Vagina (tissue), 2 donors: ENCODE measurements around the gene SCFD1. TPM values are rescaled to one million over a fixed set of nuclear protein-coding genes. Genes with fewer than 3 reads are reported as not detected.

Experiments used
- DNase-seq, 2 donors: peaks; one replicate each; pipeline ENCODE4 v3.0.0-alpha.2; 2017; ENCODE audit errors: extremely low spot score in 2 of 2
- H3K27ac ChIP-seq: fragments of 200-600 bp; sonication (generic); one replicate; pipeline ENCODE4 v1.5.1; 2019
- H3K27me3 ChIP-seq: fragments of 200-600 bp; sonication (generic); one replicate; pipeline ENCODE4 v1.5.1; 2019
- H3K36me3 ChIP-seq, 2 donors: fragments of 200-600 bp; sonication (generic); one replicate each; pipeline ENCODE4 v1.5.1; 2017 to 2019
- H3K4me1 ChIP-seq: fragments of 200-600 bp; sonication (generic); one replicate; pipeline ENCODE4 v1.5.1; 2019
- H3K4me3 ChIP-seq, 2 donors: fragments of 200-600 bp; sonication (generic); 1 replicate in 1 of 2; 2 replicates in 1 of 2; pipeline ENCODE4 v1.5.1; 2016 to 2019
- H3K9me3 ChIP-seq: fragments of 200-600 bp; sonication (generic); one replicate; pipeline ENCODE4 v1.5.1; 2019
- CTCF ChIP-seq, 3 experiments: fragments of 450-650 bp in 2 of 3; fragments of 200-600 bp in 1 of 3; sonication (generic) in 1 of 3; IDR thresholded peaks; one replicate each; pipeline ENCODE4 v1.5.1; 2017 to 2019; ENCODE audit warnings: antibody characterized with exemption in 3 of 3, mild to moderate bottlenecking in 2 of 3, moderate library complexity in 2 of 3
- POLR2A ChIP-seq, 2 donors: fragments of 450-650 bp; IDR thresholded peaks; one replicate each; pipeline ENCODE4 v1.6.1; 2017; ENCODE audit warnings: antibody characterized with exemption in 2 of 2, mild to moderate bottlenecking in 2 of 2, moderate library complexity in 2 of 2
- POLR2AphosphoS5 ChIP-seq, 2 donors: sonication (generic); formaldehyde crosslinking; IDR thresholded peaks; one replicate each; pipeline ENCODE4 v1.9.0; 2017; ENCODE audit warnings: antibody characterized with exemption in 2 of 2, mild to moderate bottlenecking in 2 of 2, low read depth in 1 of 2; ENCODE audit not compliant: insufficient read depth in 1 of 2
- intact Hi-C: fragments of 100-400 bp; cut with DNase I; formaldehyde crosslinking; loops from one replicate; pipeline ENCODE4 v1.15.1; 2023
- total RNA-seq: library from RNA; depleted of rRNA; stranded (reverse); fragments of >200 nt; gene quantifications from one replicate; pipeline ENCODE4 v1.2.3, GENCODE V29; 2016

SCFD1 gene
- total RNA-seq, 1 donor from 2014 or later, result 40.8 TPM

- Histone ChIP-seq H3K27me3 (no peaks in the 10 kb centered on the region), H3K4me3 (no peak overlapping the region), H3K27ac (no peak overlapping the region), H3K9me3 (no peaks in the 10 kb centered on the region), H3K4me1 (peaks cover 9% of the 10 kb centered on the region), H3K36me3 (peaks cover 0 to 27% of the 10 kb centered on the region in 2 donors)
- no peak for DNase-seq
- TF ChIP-seq CTCF (IDR thresholded peaks at IDR 0.05), result no peak
- no peak for TF ChIP-seq POLR2AphosphoS5 (IDR thresholded peaks at IDR 0.05; ENCODE audit: insufficient read depth in 1 of 2, low read depth in 1 of 2)
- TF ChIP-seq POLR2A (IDR thresholded peaks at IDR 0.05), result no peak
- intact Hi-C loops, result no loop called here
Measured at GRCh38 chr14:30725763-30726162, 103.6 kb downstream of the SCFD1 start.

GRCh38 chr14:30728471-30728870, 106.4 kb downstream of the SCFD1 start:
- TF ChIP-seq POLR2A (IDR thresholded peaks at IDR 0.05), result no peak
- no peak for TF ChIP-seq POLR2AphosphoS5 (IDR thresholded peaks at IDR 0.05; ENCODE audit: insufficient read depth in 1 of 2, low read depth in 1 of 2)
- TF ChIP-seq CTCF (IDR thresholded peaks at IDR 0.05), result no peak
- H3K4me1 ChIP-seq, result peaks cover 9% of the 10 kb centered on the region
- no peaks in the 10 kb centered on the region for H3K9me3 ChIP-seq
- no peak overlapping the region for H3K27ac ChIP-seq
- H3K27me3 ChIP-seq, result no peaks in the 10 kb centered on the region
- no peak for DNase-seq
- intact Hi-C loops, result no loop called here
- no peak overlapping the region for H3K4me3 ChIP-seq
- H3K36me3 ChIP-seq, result peaks cover 0 to 19% of the 10 kb centered on the region in 2 donors

- Histone ChIP-seq H3K27ac (no peak overlapping the region), H3K4me1 (no peaks in the 10 kb centered on the region), H3K4me3 (no peak overlapping the region), H3K36me3 (peaks cover 0 to 26% of the 10 kb centered on the region in 2 donors), H3K27me3 (no peaks in the 10 kb centered on the region), H3K9me3 (no peaks in the 10 kb centered on the region)
- intact Hi-C loops, result no loop called here
- TF ChIP-seq POLR2A (IDR thresholded peaks at IDR 0.05) (no peak), CTCF (IDR thresholded peaks at IDR 0.05) (no peak), POLR2AphosphoS5 (IDR thresholded peaks at IDR 0.05; ENCODE audit: insufficient read depth in 1 of 2, low read depth in 1 of 2) (no peak)
- no peak for DNase-seq
Measured at GRCh38 chr14:30737916-30738315, 115.8 kb downstream of the SCFD1 start.

- no peak for TF ChIP-seq POLR2AphosphoS5 (IDR thresholded peaks at IDR 0.05; ENCODE audit: insufficient read depth in 1 of 2, low read depth in 1 of 2)
- TF ChIP-seq POLR2A (IDR thresholded peaks at IDR 0.05), result no peak
- no peak for TF ChIP-seq CTCF (IDR thresholded peaks at IDR 0.05)
- Histone ChIP-seq H3K9me3 (no peaks in the 10 kb centered on the region), H3K27me3 (no peaks in the 10 kb centered on the region), H3K4me3 (no peak overlapping the region), H3K27ac (no peak overlapping the region), H3K36me3 (peaks cover 0 to 26% of the 10 kb centered on the region in 2 donors), H3K4me1 (no peaks in the 10 kb centered on the region)
- intact Hi-C loops, result no loop called here
- no peak for DNase-seq
Measured at GRCh38 chr14:30738978-30739377, 116.9 kb downstream of the SCFD1 start.

GRCh38 chr14:30748343-30748742, 126.2 kb downstream of the SCFD1 start:
- Histone ChIP-seq H3K4me3 (no peak overlapping the region), H3K27ac (no peak overlapping the region), H3K4me1 (no peaks in the 10 kb centered on the region), H3K9me3 (no peaks in the 10 kb centered on the region), H3K36me3 (no peaks in the 10 kb centered on the region), H3K27me3 (no peaks in the 10 kb centered on the region)
- no peak for DNase-seq
- no peak for TF ChIP-seq CTCF (IDR thresholded peaks at IDR 0.05)
- intact Hi-C loops, result no loop called here
